ENCODE measurements around the gene DHH. TPM values are rescaled to one million over a fixed set of nuclear protein-coding genes. Genes with fewer than 3 reads are reported as not detected.

Gene DHH
- polyA plus RNA-seq, 1 of the 3 experiments (the other 2 are of a cell fraction), result 0.13 TPM

DNA sequence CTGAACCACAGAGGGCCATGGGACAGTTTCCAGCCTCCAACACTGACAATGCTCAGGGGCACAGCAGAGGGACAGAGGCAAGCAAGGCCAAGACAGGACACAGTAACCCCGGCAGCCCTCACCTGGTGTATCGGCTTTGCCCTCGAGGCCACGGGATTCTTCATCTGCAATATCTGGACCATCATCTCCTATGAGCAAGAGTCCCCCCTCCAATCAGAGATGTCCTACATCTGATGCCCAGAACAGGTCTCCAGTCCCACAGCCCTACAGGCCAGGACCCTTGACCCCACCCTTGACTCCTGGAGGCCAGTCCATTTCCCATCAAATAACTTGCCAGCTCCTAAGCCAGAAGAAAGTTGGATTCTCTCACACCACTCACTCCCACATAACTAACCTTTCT, 51.4 kb downstream of the DHH start:
- Histone ChIP-seq H3K27ac (ENCODE audit: low read depth in 2 of 2, low read length in 1 of 2) (no peak overlapping the region), H3K36me3 (replicated peaks in 1 of 2; ENCODE audit: control insufficient read depth in 1 of 2, insufficient read depth in 2 of 2, low read length in 1 of 2) (peaks cover 56 to 89% of the 10 kb centered on the region in 2 experiments), H4K20me1 (ENCODE audit: insufficient read depth) (no peaks in the 10 kb centered on the region), H3F3A (replicated peaks; ENCODE audit: insufficient read depth) (no peaks in the 10 kb centered on the region), H3K9me3 (no peaks in the 10 kb centered on the region), H3K9ac (no peak overlapping the region), H3K4me2 (no peak overlapping the region), H3K9me2 (no peaks in the 10 kb centered on the region), H3K27me3 (ENCODE audit: insufficient read depth) (no peaks in the 10 kb centered on the region), H3K79me2 (ENCODE audit: insufficient read depth) (no peaks in the 10 kb centered on the region), H2AFZ (ENCODE audit: low read depth) (no peak overlapping the region), H3K4me1 (ENCODE audit: control insufficient read depth in 1 of 2, insufficient read depth in 2 of 2, low read depth in 1 of 2, low read length in 1 of 2) (no peaks in the 10 kb centered on the region), H3K4me3 (ENCODE audit: low read depth in 2 of 2, low read length in 1 of 2) (no peak overlapping the region)
- DNase-seq, result no peak
- no peak for TF ChIP-seq POLR2AphosphoS5 (IDR thresholded peaks at IDR 0.05; ENCODE audit: low read depth, low read length)
- TF ChIP-seq, protein P1, sequence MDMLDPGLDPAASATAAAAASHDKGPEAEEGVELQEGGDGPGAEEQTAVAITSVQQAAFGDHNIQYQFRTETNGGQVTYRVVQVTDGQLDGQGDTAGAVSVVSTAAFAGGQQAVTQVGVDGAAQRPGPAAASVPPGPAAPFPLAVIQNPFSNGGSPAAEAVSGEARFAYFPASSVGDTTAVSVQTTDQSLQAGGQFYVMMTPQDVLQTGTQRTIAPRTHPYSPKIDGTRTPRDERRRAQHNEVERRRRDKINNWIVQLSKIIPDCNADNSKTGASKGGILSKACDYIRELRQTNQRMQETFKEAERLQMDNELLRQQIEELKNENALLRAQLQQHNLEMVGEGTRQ (IDR thresholded peaks at IDR 0.05; ENCODE audit: borderline replicate concordance, low read depth, low read length), result no peak
- no peak for TF ChIP-seq JUND (IDR thresholded peaks at IDR 0.05)
- no peak for TF ChIP-seq GABPA (IDR thresholded peaks at IDR 0.05; ENCODE audit: low read depth)
- TF ChIP-seq SMC3 (IDR thresholded peaks at IDR 0.05; ENCODE audit: low read depth, low read length), result no peak
- TF ChIP-seq, protein P2, sequence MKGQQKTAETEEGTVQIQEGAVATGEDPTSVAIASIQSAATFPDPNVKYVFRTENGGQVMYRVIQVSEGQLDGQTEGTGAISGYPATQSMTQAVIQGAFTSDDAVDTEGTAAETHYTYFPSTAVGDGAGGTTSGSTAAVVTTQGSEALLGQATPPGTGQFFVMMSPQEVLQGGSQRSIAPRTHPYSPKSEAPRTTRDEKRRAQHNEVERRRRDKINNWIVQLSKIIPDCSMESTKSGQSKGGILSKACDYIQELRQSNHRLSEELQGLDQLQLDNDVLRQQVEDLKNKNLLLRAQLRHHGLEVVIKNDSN (IDR thresholded peaks at IDR 0.05; ENCODE audit: borderline replicate concordance, low read depth), result no peak
- TF ChIP-seq, protein P3, sequence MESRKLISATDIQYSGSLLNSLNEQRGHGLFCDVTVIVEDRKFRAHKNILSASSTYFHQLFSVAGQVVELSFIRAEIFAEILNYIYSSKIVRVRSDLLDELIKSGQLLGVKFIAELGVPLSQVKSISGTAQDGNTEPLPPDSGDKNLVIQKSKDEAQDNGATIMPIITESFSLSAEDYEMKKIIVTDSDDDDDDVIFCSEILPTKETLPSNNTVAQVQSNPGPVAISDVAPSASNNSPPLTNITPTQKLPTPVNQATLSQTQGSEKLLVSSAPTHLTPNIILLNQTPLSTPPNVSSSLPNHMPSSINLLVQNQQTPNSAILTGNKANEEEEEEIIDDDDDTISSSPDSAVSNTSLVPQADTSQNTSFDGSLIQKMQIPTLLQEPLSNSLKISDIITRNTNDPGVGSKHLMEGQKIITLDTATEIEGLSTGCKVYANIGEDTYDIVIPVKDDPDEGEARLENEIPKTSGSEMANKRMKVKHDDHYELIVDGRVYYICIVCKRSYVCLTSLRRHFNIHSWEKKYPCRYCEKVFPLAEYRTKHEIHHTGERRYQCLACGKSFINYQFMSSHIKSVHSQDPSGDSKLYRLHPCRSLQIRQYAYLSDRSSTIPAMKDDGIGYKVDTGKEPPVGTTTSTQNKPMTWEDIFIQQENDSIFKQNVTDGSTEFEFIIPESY (IDR thresholded peaks at IDR 0.05; ENCODE audit: borderline replicate concordance, low read depth), result no peak
- TF ChIP-seq YY1 (IDR thresholded peaks at IDR 0.05; ENCODE audit: low read depth), result no peak
- TF ChIP-seq MEF2A (IDR thresholded peaks at IDR 0.05; ENCODE audit: borderline replicate concordance, low read depth), result no peak
- TF ChIP-seq, protein P4, sequence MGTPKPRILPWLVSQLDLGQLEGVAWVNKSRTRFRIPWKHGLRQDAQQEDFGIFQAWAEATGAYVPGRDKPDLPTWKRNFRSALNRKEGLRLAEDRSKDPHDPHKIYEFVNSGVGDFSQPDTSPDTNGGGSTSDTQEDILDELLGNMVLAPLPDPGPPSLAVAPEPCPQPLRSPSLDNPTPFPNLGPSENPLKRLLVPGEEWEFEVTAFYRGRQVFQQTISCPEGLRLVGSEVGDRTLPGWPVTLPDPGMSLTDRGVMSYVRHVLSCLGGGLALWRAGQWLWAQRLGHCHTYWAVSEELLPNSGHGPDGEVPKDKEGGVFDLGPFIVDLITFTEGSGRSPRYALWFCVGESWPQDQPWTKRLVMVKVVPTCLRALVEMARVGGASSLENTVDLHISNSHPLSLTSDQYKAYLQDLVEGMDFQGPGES (IDR thresholded peaks at IDR 0.05; ENCODE audit: low read depth, low read length), result no peak
- TF ChIP-seq FOSL2 (IDR thresholded peaks at IDR 0.05; ENCODE audit: borderline replicate concordance, low read depth), result no peak
- TF ChIP-seq RAD21 (IDR thresholded peaks at IDR 0.05; ENCODE audit: low read length), result no peak
- TF ChIP-seq FOXJ3 (CRISPR knock-in tag; IDR thresholded peaks at IDR 0.05), result no peak
- no peak for TF ChIP-seq ELF1 (IDR thresholded peaks at IDR 0.05)
- CTCF ChIA-PET, result interaction anchor here (0.6 to 5.2 kb wide), 18 partner anchors 8 to 236 kb away, joined by 3 to 49 read pairs (median 7); partner anchors contain the start of genes DDN, KMT2D and PRKAG1
- WGBS (ENCODE audit: low lambda C conversion rate), result 100% methylated on average over 2 of the region's 4 CpGs
- POLR2A ChIA-PET, result interaction anchor here (0.9 kb wide), 1 partner anchor 13 kb away, joined by 3 read pairs; no protein-coding TSS in a partner anchor

Measured in SK-N-SH (cell line).